22Rv1 (cell line): ENCODE results near the gene RHOB.

Source experiments
- H3K27ac ChIP-seq: fragments of 450-650 bp; 2 replicates; pipeline ENCODE4 v1.5.1; 2017
- ZFX ChIP-seq: fragments of 450-650 bp; IDR thresholded peaks from 2 replicates; pipeline ENCODE4 v1.6.1; 2017; ENCODE audit warnings: antibody characterized with exemption, borderline replicate concordance
- TF ChIP-seq, protein P1 (sequence below): fragments of 450-650 bp; IDR thresholded peaks from 2 replicates; pipeline ENCODE4 v1.5.1; 2017; ENCODE audit warnings: mild to moderate bottlenecking

RHOB gene

DNA sequence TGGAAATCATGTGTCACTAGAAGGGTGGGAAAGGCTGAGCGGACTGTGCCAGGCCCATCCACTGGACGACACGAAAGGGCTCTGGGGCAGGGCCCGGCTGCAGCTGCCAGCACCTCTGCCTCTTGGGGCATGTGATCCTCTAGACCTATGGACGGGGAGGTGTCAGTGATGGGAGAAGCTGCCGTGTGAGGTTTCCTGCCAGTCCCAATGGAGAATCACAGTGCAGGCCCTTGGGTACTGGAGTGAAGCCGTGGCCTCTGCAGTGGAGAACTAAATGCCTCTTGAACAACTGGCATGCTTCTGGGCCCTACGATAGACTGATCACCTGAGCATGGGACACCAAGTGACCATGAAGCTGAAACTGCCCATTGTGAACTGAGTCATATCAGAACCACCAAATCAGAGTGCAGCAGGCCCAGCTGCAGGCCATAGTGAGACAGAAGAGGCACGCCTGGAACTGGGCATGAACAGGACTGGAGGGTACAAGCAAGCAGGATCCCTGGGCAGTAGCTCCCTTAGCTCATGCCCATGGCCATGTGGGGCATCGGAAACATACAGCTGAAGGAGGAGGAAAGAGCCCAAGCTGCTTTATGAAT, 18.8 kb upstream of the RHOB start:
- TF ChIP-seq ZFX, result no peak
- TF ChIP-seq, protein P1, sequence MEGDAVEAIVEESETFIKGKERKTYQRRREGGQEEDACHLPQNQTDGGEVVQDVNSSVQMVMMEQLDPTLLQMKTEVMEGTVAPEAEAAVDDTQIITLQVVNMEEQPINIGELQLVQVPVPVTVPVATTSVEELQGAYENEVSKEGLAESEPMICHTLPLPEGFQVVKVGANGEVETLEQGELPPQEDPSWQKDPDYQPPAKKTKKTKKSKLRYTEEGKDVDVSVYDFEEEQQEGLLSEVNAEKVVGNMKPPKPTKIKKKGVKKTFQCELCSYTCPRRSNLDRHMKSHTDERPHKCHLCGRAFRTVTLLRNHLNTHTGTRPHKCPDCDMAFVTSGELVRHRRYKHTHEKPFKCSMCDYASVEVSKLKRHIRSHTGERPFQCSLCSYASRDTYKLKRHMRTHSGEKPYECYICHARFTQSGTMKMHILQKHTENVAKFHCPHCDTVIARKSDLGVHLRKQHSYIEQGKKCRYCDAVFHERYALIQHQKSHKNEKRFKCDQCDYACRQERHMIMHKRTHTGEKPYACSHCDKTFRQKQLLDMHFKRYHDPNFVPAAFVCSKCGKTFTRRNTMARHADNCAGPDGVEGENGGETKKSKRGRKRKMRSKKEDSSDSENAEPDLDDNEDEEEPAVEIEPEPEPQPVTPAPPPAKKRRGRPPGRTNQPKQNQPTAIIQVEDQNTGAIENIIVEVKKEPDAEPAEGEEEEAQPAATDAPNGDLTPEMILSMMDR, result no peak

DNA sequence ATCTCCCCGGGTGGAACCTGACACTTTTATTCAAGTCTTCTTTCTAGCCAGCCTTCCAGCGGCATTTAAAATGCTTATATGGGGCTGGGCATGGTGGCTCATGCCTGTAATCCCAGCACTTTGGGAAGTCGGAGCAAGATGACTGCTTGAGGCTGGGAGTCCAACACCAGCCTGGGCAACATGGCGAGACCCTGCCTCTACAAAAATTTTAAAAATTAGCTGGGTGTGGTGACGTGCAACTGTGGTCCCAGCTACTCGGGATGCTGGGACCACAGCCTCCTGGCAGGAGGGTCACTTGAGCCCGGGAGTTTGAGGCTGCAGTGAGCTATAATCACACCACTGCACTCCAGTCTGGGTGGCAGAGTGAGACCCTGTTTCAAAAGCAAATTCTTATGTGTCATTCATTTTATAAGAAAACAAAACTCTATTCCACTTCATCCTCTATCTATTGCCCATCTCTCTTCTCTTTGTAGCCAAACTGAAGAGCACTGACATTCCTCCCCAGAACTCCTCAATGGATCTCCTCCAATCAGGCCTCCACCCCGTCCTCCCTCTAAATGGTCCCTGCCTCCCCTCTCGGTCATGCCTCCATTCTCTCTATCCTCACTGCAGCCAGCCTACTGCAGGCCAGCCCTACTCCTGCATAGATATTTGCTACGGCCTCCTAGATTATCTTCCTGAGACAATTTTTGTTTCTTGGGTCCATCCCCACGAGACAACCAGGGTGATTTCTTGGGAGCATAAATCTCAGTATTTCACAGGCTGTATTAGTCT, 18.0 kb upstream of the RHOB start:
- no peak for TF ChIP-seq ZFX
- TF ChIP-seq, protein P1, result no peak
- H3K27ac ChIP-seq, result no peak overlapping the region

More for the DNA sequence above, 18.8 kb upstream of the RHOB start:
- no peak overlapping the region for H3K27ac ChIP-seq

DNA sequence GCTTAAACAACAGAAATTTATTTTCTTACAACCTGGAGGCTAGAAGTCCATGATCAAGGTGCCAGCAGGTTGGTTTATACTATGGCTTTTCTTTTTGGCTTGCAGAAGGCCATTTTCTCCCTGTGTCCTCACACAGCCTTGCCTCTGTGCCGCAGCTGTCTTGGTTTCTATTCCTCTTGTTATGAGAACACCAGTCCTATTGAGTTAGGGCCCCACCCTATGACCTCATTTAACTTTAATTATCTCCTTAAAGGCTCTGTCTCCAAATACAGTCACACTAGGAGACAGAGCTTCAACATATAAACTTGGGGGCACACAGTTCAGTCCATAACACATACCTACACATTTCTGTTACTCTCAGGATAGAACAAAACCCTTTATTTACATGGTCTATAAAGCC, 17.3 kb upstream of the RHOB start:
- TF ChIP-seq ZFX, result no peak
- TF ChIP-seq, protein P1, result no peak
- no peak overlapping the region for H3K27ac ChIP-seq

DNA sequence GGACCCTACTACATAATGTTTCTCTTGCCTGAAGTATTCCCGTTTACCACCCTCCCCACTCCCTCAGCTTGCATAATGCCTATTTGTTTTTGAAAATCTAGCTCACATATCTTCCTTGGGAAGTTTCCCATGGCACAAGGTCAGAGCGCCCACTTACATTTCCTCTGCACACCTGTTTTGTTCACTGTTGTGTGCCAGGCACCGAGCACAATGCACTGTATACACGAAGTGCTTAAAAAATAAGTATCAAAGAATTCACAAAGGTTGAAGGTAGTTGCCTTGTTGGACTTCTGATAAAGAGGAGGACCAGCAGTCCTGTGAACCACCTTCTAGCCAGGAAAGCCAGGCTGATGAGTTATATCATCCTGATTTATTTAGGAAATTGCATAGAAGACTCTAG, 16.8 kb upstream of the RHOB start:
- no peak overlapping the region for H3K27ac ChIP-seq
- TF ChIP-seq ZFX, result no peak
- TF ChIP-seq, protein P1, result no peak

DNA sequence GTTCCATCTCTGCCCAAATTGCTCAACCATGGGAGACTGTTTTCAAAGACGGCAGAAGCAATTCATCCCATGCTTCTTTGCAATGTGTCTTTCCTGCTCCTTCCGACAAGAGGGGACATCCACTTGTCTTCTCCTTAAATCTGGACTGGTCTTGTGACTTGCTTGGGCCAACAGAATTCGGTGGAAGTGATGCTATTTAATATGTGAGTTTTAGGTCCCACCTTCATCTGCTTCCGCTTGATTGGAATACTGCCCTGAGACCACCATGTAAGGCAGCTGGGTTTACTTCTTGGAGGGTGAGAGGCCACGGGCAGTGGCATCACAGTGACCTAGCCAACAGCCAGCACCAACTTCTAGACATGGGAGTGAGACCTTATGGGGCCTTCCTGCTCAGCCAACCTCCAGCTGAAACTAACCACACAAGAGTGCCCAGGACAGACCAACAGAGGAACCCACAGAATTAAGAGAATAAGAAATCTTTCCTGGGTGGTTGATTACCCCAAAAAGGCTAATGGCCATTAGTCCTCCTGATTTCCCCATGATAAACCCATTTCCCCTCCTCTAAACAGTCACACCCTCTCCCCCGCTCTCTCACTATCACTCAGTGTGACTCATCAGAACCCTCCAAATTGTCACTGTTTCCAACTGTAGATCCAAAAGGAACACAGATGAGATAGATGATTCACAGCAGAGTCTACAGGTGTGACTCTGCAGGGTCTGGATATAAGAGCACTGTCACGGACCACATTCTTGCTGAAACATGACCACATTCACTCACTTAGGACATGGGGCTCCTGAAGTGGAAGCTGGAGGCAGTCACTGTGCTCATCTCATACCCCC, 16.2 kb upstream of the RHOB start:
- TF ChIP-seq ZFX, result no peak
- TF ChIP-seq, protein P1, result no peak
- H3K27ac ChIP-seq, result no peak overlapping the region

DNA sequence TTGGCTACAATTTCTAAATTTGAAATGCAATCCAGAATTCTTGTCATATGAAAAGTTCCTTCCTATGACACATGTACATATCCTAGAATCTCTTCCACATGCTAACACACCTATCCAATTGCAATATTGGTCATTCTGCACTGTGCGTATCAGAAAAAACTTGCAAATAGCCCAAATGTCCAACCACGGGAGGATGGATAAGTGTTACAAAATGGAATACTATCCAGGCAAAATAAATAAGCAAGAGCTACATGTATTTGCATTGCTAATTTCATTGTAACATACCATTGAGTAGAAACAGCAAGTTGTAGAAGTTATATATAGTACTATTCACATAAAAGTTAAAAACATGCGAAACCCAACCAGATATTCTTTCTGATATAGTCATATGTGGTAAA, 15.6 kb upstream of the RHOB start:
- H3K27ac ChIP-seq, result no peak overlapping the region
- TF ChIP-seq, protein P1, result no peak
- no peak for TF ChIP-seq ZFX

DNA sequence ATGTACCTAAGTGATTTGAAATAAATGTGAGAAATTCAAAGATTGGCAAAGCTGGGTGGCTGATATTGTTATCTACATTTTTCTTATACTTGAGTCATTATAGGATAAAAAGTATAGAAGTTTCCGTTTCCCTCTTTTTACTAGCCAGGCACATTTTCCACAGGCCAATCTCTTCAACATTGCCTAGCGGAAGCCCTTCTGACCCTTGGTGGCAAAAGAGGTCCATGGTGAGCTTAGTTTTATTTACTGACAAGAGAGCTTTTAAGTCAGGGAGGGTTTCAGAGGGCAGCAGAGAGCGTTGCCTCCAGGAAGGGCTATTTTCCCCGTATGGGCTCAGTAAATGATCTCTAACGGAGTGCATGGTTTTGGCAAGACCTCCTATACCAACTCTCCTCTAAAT, 15.1 kb upstream of the RHOB start:
- no peak for TF ChIP-seq ZFX
- TF ChIP-seq, protein P1, result no peak
- no peak overlapping the region for H3K27ac ChIP-seq
